ENCODE measurements around the gene CRYGB. TPM values are rescaled to one million over a fixed set of nuclear protein-coding genes. Genes with fewer than 3 reads are reported as not detected.

The CRYGB gene
- total RNA-seq, 1 experiment from 2014 or later, result not detected

DNA sequence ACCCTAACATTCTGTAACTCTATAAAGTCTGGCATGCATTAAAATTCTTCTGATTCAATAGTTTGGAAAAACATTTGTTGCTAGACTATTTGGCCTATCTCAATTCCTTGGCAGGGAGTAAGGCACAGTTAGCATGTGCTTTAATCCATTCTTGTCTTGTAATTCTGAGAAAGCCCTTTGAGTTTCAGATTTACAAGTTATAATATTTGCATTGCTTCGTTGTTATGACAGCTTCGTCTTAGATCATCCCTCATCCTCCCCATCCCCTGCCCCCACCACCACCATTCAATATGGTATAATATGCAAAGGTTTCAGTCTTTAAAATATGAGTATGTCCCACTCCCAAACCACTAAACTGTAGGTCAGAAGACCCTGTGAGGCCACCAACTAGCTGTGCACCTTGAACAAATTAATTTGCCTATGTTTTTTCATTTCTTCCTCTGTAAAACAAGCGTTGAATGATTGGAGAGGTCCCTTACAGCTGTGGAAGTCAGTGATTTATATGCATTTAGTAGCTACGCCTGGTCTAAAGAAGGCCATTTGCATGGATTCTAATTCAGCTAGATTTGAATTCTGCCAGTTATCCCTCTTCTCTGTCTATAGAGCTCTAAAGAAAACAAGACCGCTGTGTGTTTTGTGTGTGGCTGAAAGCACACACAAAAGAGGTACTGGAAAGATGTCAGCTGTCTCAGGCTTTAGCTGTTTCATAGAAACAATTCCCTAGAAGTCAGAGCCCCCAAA, 43.3 kb upstream of the CRYGB start:
- intact Hi-C loops (cut with micrococcal nuclease; ENCODE audit: unreplicated experiment) (no loop called here), in situ Hi-C loops (cut with HindIII; ENCODE audit: low pct_unique_long_range_greater_than_20kb, low sequenced_read_pairs) (no loop called here)
- TF ChIP-seq, protein P1, sequence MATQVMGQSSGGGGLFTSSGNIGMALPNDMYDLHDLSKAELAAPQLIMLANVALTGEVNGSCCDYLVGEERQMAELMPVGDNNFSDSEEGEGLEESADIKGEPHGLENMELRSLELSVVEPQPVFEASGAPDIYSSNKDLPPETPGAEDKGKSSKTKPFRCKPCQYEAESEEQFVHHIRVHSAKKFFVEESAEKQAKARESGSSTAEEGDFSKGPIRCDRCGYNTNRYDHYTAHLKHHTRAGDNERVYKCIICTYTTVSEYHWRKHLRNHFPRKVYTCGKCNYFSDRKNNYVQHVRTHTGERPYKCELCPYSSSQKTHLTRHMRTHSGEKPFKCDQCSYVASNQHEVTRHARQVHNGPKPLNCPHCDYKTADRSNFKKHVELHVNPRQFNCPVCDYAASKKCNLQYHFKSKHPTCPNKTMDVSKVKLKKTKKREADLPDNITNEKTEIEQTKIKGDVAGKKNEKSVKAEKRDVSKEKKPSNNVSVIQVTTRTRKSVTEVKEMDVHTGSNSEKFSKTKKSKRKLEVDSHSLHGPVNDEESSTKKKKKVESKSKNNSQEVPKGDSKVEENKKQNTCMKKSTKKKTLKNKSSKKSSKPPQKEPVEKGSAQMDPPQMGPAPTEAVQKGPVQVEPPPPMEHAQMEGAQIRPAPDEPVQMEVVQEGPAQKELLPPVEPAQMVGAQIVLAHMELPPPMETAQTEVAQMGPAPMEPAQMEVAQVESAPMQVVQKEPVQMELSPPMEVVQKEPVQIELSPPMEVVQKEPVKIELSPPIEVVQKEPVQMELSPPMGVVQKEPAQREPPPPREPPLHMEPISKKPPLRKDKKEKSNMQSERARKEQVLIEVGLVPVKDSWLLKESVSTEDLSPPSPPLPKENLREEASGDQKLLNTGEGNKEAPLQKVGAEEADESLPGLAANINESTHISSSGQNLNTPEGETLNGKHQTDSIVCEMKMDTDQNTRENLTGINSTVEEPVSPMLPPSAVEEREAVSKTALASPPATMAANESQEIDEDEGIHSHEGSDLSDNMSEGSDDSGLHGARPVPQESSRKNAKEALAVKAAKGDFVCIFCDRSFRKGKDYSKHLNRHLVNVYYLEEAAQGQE (IDR thresholded peaks at IDR 0.05; ENCODE audit: insufficient read depth in 1 of 2, low read depth in 2 of 2, low read length in 1 of 2), result no peak
- CTCF ChIA-PET, result no interaction called here
- no peak for ATAC-seq
- DNase-seq (ENCODE audit: low read depth, low spot score), result no peak
- Histone ChIP-seq H3K4me1 (ENCODE audit: control insufficient read depth, insufficient read depth, low read length) (no peaks in the 10 kb centered on the region; the same call in 1 of the 2 replicates), H3K36me3 (ENCODE audit: control insufficient read depth, insufficient read depth, low read length) (no peaks in the 10 kb centered on the region), H3K4me3 (ENCODE audit: low read depth in 2 of 2, low read length in 2 of 2) (no peak overlapping the region), H3K9me3 (ENCODE audit: control insufficient read depth, insufficient read depth, low read depth, low read length) (no peaks in the 10 kb centered on the region), H3K27me3 (ENCODE audit: control insufficient read depth, insufficient read depth, low read length) (peaks cover 17% of the 10 kb centered on the region), H3K27ac (ENCODE audit: low read length) (no peak overlapping the region)
- POLR2A ChIA-PET, result no interaction called here
- BruUV-seq (replicated peaks), result no TSS peak

DNA sequence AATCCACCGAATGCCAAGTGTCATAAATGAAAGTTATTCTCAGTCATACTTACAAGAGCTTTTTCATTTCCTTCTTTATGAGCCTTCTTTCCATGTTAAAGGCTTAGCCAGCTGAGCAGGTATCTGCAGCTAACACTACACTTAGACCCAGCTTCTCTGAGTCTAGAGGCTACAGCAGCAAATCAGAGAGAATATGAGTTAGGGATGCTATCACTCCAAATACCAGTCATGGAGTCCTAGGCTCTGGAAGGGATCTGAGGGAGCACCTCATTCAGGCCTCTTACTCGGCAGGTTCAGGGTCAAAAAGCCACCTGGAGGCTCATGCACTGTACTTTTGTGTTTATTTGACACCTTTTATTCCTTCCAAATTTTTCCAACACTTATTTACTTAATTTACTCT, 40.9 kb upstream of the CRYGB start:
- in situ Hi-C loops (cut with HindIII; ENCODE audit: low pct_unique_long_range_greater_than_20kb, low sequenced_read_pairs) (no loop called here), intact Hi-C loops (cut with micrococcal nuclease; ENCODE audit: unreplicated experiment) (no loop called here)
- Histone ChIP-seq H3K36me3 (ENCODE audit: control insufficient read depth, insufficient read depth, low read length) (no peaks in the 10 kb centered on the region), H3K4me1 (ENCODE audit: control insufficient read depth, insufficient read depth, low read length) (no peaks in the 10 kb centered on the region; the same call in 1 of the 2 replicates), H3K27me3 (ENCODE audit: control insufficient read depth, insufficient read depth, low read length) (peaks cover 17% of the 10 kb centered on the region), H3K27ac (ENCODE audit: low read length) (no peak overlapping the region), H3K9me3 (ENCODE audit: control insufficient read depth, insufficient read depth, low read depth, low read length) (no peaks in the 10 kb centered on the region), H3K4me3 (ENCODE audit: low read depth in 2 of 2, low read length in 2 of 2) (no peak overlapping the region)
- ChIA-PET CTCF (no interaction called here), POLR2A (no interaction called here)
- no TSS peak for BruUV-seq (replicated peaks)
- DNase-seq (ENCODE audit: low read depth, low spot score) (no peak), ATAC-seq (no peak)
- TF ChIP-seq, protein P2, sequence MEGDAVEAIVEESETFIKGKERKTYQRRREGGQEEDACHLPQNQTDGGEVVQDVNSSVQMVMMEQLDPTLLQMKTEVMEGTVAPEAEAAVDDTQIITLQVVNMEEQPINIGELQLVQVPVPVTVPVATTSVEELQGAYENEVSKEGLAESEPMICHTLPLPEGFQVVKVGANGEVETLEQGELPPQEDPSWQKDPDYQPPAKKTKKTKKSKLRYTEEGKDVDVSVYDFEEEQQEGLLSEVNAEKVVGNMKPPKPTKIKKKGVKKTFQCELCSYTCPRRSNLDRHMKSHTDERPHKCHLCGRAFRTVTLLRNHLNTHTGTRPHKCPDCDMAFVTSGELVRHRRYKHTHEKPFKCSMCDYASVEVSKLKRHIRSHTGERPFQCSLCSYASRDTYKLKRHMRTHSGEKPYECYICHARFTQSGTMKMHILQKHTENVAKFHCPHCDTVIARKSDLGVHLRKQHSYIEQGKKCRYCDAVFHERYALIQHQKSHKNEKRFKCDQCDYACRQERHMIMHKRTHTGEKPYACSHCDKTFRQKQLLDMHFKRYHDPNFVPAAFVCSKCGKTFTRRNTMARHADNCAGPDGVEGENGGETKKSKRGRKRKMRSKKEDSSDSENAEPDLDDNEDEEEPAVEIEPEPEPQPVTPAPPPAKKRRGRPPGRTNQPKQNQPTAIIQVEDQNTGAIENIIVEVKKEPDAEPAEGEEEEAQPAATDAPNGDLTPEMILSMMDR (IDR thresholded peaks at IDR 0.05), result no peak
- TF ChIP-seq POLR2AphosphoS5 (IDR thresholded peaks at IDR 0.05; ENCODE audit: low read depth, low read length), result no peak
- TF ChIP-seq, protein P1 (IDR thresholded peaks at IDR 0.05; ENCODE audit: insufficient read depth in 1 of 2, low read depth in 2 of 2, low read length in 1 of 2), result no peak
- no peak for TF ChIP-seq TCF7L2 (IDR thresholded peaks at IDR 0.05; ENCODE audit: low read depth, low read length)

All from Panc1 (cell line).